Skin epidermis (tissue), 12 donors: Measurements from ENCODE around the gene GSTO2.

Experiments used
- H3K27ac ChIP-seq, 21 experiments: fragments of 200-600 bp; sonication (generic) in 11 of 21; one replicate each; pipeline ENCODE4 v1.5.0; 2020; ENCODE audit warnings: mild to moderate bottlenecking in 3 of 21, inconsistent platforms in 2 of 21, moderate library complexity in 2 of 21
- H3K4me3 ChIP-seq, 7 experiments: fragments of 200-600 bp; sonication (generic) in 2 of 7; one replicate each; pipeline ENCODE4 v1.5.0; 2020; ENCODE audit warnings: inconsistent platforms in 2 of 7, mild to moderate bottlenecking in 2 of 7, moderate library complexity in 1 of 7

GSTO2 gene

GRCh38 chr10:104274762-104275721 is 6.1 kb downstream of the GSTO2 start:
- Histone ChIP-seq H3K4me3 (peak overlapping the region; percentile 23 to 51 (median 40)), H3K27ac (peak overlapping the region in 18 of 21 experiments; percentile 4 to 82 (median 60))

DNA sequence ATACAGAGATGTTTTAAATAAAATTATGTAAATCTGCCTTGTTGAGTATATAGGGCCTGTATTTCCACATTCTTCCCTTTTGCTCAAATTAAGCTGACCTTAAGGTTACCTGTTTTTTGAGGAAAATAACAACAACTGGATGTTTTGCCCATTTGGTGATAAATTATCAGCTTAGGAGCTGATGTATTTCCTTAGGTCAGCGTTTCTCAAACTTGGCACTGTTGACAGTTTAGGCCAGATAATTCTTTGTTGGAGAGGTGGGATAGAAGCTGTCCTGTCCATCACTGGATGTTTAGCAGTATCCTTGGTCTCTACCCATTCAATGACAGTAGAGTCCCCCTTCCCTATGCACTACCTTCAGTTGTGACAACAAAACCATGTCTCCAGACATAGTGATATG is 7.2 kb downstream of the GSTO2 start:
- Histone ChIP-seq H3K4me3 (no peak overlapping the region), H3K27ac (no peak overlapping the region)

- Histone ChIP-seq H3K4me3 (no peak overlapping the region), H3K27ac (no peak overlapping the region)
These were observed 8.8 kb downstream of the GSTO2 start for GRCh38 chr10:104277785-104278184.

DNA sequence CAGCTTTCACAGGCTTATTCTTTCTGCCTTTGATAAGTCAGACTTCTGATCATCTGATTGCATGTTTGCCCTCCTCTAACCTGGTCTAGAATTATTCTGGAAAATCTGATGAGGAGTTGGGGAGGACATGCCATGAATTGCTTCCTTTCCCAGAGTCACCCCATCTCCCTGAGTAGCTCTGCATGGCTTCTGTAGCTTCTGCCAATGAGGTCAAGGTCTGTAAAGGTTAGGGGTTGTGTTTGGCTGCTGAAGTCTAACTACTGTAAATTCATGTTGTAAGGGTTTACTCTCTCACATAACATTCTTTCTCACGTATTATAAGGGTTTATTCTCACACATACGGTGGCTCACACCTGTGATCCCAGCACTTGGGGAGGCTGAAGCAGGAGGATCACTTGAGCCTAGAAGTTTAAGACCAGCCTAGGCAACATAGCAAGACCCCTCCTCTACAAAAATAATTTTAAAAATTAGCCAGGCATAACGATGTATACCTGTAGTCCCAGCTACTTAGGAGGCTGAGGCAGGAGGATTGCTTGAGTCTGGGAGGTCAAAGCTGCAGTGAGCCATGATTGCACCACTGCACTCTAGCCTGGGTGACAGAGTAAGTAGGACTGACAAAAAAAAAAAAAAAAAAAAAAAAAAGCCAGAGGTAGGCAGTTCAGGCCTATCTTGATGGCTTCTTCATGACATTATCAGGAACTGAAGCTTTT is 10.7 kb downstream of the GSTO2 start:
- H3K4me3 ChIP-seq, result no peak overlapping the region
- H3K27ac ChIP-seq, result no peak overlapping the region

DNA sequence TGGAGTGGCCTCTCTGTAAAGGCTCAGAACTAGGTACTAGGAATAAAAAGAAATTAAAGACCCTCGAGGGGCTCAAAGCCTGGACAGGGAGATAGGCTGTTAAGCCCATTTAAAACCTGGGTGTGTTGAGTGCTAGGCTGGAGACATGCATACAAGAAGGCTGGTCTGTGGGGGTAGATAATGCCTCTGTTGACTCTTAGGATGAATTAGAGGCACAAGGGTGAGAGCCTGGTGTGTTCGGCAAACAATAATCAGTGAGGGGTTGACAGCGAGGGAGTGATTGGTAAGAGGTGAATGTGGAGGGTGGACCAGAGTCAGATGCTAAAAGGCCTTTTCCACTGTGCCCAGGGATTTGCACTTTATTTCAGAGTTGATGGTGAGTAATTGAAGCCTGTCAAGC is 12.7 kb downstream of the GSTO2 start:
- H3K4me3 ChIP-seq, result no peak overlapping the region
- no peak overlapping the region for H3K27ac ChIP-seq

GRCh38 chr10:104284846-104285245 is 15.9 kb downstream of the GSTO2 start:
- Histone ChIP-seq H3K27ac (no peak overlapping the region), H3K4me3 (no peak overlapping the region)

GRCh38 chr10:104286939-104287338 is 18.0 kb downstream of the GSTO2 start:
- Histone ChIP-seq H3K4me3 (no peak overlapping the region), H3K27ac (no peak overlapping the region)

DNA sequence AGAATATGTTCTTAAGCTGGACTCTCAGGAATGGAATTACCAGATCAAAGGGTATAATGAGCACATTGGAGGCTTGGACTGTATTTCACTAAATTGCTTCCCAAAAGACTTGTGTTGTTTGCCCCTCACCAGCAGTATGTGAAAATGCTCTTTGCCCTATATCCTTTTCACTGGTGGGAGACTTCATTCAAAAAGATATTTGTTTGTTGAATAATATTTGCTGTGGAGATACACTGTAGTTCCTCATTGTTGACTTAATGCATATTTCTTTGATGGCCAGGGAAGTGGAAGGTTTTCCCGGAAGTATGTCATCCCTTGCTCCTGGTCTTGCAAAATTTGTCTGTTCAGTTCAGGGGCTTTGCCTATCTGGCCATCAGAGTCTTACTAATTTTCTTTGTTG is 19.4 kb downstream of the GSTO2 start:
- H3K4me3 ChIP-seq, result no peak overlapping the region
- no peak overlapping the region for H3K27ac ChIP-seq

- Histone ChIP-seq H3K27ac (no peak overlapping the region), H3K4me3 (no peak overlapping the region)
These were observed 22.5 kb downstream of the GSTO2 start for GRCh38 chr10:104291439-104291951.

- Histone ChIP-seq H3K4me3 (no peak overlapping the region), H3K27ac (no peak overlapping the region)
These were observed 24.0 kb downstream of the GSTO2 start for GRCh38 chr10:104293011-104293410.

GRCh38 chr10:104293781-104294321 is 24.9 kb downstream of the GSTO2 start:
- no peak overlapping the region for H3K27ac ChIP-seq
- no peak overlapping the region for H3K4me3 ChIP-seq

GRCh38 chr10:104296687-104297436 is 27.9 kb downstream of the GSTO2 start:
- Histone ChIP-seq H3K27ac (peak overlapping the region in 2 of 21 experiments; percentile 60 to 74), H3K4me3 (no peak overlapping the region)

DNA sequence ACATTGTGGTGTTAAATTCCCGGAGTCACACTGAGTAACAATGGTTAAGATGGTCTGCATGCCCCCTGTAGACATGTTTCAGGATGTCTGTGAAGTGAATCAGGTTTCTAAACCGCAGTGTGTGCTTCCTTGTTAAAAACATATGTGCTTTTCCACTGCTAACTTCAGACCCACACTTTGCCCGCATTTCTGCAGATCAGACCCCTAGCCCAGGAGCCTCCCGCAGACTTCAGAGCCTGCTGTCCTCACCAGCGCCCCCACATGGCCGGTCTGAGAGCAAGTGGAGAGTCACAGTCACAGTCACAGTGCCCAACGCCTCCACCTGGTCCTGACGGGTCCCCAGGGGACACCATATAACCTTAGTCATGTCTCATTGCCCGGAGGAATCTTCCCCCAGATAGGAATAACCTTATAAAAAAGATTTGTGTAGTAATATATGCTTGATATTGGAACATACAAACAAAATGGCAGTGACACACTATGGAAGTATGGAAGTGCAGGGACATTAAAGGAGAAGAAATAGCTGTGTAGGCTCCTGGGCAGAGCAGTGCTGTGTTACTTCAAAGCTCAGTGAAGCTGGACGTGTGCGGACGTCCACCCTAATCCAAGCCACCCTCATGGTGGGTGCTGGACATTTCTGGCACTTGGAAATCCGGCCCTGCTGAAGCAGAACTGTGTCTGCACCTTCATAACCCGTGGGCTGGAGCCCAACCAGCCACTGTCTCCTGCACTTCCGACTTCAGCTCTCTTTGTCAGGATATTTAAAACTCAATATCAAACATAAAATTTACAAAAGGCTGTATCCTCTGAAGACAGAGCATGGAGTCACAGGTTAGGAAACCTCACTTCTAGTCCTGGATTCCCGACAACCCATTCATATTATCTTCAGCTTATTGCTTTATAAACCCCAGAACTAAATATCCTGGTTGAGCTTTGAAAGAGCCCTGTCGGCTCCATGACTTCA is 29.0 kb downstream of the GSTO2 start:
- H3K4me3 ChIP-seq, result no peak overlapping the region
- H3K27ac ChIP-seq, result peak overlapping the region in 6 of 21 experiments; percentile 1 to 85 (median 78)

DNA sequence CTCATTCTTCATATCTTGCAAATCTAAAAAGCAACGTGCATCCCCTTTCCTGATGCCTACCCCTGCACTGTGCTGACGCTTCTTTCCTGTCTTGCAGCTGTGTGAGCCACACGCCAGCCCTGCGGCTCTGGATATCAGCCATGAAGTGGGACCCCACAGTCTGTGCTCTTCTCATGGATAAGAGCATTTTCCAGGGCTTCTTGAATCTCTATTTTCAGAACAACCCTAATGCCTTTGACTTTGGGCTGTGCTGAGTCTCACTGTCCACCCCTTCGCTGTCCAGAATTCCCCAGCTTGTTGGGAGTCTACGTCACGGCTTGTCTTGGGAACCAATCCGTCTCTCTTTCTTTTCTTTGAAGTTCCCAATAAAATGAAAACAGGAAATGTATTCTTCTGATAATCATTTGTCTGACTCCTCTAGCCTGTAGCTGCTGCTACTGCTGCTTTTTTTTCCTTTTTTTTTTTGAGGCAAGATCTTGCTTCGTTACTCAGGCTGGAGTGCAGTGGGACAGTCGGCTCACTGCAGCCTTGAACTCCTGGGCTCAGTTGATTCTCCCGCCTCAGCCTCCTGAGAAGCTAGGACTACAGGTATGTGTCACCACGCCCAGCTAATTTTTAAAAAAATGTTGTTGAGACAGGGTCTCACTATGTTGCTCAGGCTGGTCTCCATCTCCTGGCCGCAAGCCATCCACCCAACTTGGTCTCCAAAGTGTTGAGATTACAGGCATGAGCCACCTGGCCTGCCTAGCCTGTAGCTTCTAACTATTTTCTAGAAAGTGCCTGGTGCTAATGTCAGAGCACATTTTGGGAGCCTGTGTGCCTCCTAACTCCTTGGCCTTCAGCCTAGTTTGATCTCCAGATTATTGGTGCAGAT is 30.3 kb downstream of the GSTO2 start:
- Histone ChIP-seq H3K4me3 (no peak overlapping the region), H3K27ac (peak overlapping the region in 14 of 21 experiments; percentile 10 to 85 (median 65))

DNA sequence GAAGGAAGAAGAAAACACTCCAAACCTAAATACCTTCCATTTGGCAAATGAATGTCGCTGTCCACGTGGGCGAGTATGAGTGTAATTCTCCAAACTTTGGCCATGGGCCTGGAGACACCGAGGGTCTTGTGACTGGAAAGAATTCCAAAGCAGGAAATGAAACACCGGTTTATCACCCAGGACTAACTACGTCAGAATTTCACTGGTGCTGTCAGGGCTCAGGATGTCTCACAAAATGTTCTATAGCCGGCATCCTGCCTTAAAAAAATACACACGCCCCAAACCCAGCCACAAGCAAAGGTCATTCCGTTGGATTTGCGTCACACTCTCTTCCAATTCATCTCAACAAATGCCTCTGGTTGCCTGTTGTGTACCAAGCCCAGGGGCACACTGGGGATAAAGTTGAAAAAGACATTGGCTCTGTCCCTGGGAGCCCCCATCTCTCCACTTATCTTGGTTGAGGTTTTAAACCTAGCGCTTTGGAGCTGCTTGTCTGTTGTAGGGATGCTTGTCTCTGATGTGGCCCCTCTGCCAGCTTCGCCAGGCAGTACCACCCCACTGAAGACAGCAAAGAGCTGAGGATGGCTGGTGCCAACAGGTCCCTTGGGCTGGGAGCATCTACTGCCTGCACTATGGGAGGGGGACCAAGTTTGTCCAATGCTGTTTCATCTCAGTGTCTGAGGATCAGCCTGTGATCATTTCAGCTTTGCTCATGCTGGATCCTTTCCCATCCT is 31.2 kb downstream of the GSTO2 start:
- Histone ChIP-seq H3K27ac (peak overlapping the region in 18 of 21 experiments; percentile 21 to 85 (median 66)), H3K4me3 (no peak overlapping the region)

DNA sequence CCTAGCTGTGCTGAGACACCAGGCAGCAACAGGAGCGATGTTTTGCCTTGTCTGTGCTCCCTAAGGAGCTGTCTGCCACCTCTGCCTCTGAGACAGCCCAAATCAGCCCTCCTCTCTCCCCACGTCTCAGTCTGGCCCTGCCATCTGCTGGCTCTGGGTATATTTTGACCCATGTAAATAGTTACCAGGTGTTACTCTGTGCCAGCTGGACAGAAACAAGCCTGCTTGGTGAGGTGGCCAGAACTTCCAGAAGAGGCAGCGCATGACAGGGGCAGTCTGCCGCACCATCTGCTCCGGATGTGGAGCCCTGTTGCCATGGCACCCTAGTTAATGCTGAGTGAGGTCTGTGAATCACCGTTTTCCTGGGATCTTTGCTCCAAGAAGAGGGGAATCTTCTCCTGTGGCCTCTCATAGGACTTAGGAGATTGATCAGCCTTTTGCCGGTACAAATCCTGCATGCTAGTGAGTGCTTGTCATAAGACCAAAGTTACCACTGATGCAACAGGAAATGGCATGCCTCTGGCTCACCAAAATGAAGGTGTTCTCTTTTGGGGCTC is 31.8 kb downstream of the GSTO2 start:
- Histone ChIP-seq H3K4me3 (no peak overlapping the region), H3K27ac (peak overlapping the region in 18 of 21 experiments; percentile 21 to 85 (median 66))
